ENCODE data around the gene F2RL2.

The F2RL2 gene

GRCh38 chr5:76622973-76623596 is at the start of gene F2RL2:
Gene F2RL2, minus strand, starts transcription at chr5:76623403. Its CDS starts 173 bp downstream, at chr5:76623230.
- DNase-seq (ENCODE audit: low spot score in 2 of 2) (no peak), ATAC-seq (ENCODE audit: low read depth) (no peak)
- no peaks in the 10 kb centered on the region for H3K36me3 Mint-ChIP-seq
- no peak within 1 kb of the TSS for H3K4me3 Mint-ChIP-seq
- H3K27me3 Mint-ChIP-seq: peaks cover 6% of the 10 kb centered on the region
- H3K9me3 Mint-ChIP-seq: no peaks in the 10 kb centered on the region
- H3K27ac Mint-ChIP-seq: no peak within 1 kb of the TSS
- H3K4me1 Mint-ChIP-seq: peaks cover 3% of the 10 kb centered on the region

DNA sequence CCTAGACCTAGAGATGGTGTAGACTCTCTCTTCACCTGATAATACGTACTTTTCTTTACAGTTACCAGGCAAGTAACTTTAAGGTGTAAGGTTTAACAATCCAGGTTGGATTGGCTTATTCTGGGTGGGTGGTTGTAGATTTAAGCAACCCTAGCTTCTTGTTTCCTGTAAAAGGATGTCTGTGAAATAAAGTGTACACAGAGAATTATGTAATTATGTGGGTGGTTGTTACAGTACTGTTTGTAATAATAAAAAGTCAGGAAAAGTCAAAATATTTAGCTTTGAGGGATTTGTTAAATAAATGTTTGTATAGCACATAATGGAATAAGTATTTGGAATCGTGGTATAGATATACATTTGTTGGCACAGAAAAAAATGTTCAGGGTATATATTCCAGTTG is 49.0 kb upstream of the F2RL2 start:
- ATAC-seq (ENCODE audit: low read depth): no peak
- no peaks in the 10 kb centered on the region for H3K9me3 Mint-ChIP-seq
- no peaks in the 10 kb centered on the region for H3K27me3 Mint-ChIP-seq
- no peak for DNase-seq (ENCODE audit: low spot score in 2 of 2)
- H3K36me3 Mint-ChIP-seq: peaks cover 12% of the 10 kb centered on the region
- no peaks in the 10 kb centered on the region for H3K4me1 Mint-ChIP-seq
- H3K27ac Mint-ChIP-seq: no peak overlapping the region
- H3K4me3 Mint-ChIP-seq: no peak overlapping the region

GRCh38 chr5:76670508-76670907 is 47.3 kb upstream of the F2RL2 start:
- ATAC-seq (ENCODE audit: low read depth) (no peak), DNase-seq (ENCODE audit: low spot score in 2 of 2) (no peak)
- no peak overlapping the region for H3K27ac Mint-ChIP-seq
- no peaks in the 10 kb centered on the region for H3K27me3 Mint-ChIP-seq
- peaks cover 10% of the 10 kb centered on the region for H3K36me3 Mint-ChIP-seq
- H3K4me1 Mint-ChIP-seq: no peaks in the 10 kb centered on the region
- no peak overlapping the region for H3K4me3 Mint-ChIP-seq
- no peaks in the 10 kb centered on the region for H3K9me3 Mint-ChIP-seq

DNA sequence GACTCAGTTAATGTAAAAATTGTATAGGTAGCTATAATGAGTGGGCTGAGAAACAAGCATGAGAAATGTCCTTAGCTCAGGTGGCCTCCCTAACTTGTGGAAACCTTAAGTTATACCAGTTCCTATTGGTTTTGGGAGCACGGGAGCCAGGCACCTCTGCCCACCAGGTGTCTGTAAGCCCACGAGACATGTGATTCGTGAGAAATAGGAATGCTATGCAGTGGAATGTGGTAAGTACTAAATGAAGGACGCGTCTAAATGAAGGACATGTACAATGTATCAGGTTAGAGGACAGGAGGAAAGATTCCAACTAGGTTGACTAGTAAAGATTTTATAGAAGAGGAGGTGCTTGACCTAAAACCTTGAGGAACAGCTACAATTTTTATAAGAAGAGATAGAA is 46.0 kb upstream of the F2RL2 start:
- H3K36me3 Mint-ChIP-seq: peaks cover 13% of the 10 kb centered on the region
- H3K4me3 Mint-ChIP-seq: no peak overlapping the region
- H3K27ac Mint-ChIP-seq: no peak overlapping the region
- no peaks in the 10 kb centered on the region for H3K27me3 Mint-ChIP-seq
- H3K9me3 Mint-ChIP-seq: no peaks in the 10 kb centered on the region
- no peaks in the 10 kb centered on the region for H3K4me1 Mint-ChIP-seq
- DNase-seq (ENCODE audit: low spot score in 2 of 2): no peak
- no peak for ATAC-seq (ENCODE audit: low read depth)

- no peaks in the 10 kb centered on the region for H3K4me1 Mint-ChIP-seq
- H3K4me3 Mint-ChIP-seq: no peak overlapping the region
- no peak for ATAC-seq (ENCODE audit: low read depth)
- H3K27me3 Mint-ChIP-seq: no peaks in the 10 kb centered on the region
- no peaks in the 10 kb centered on the region for H3K9me3 Mint-ChIP-seq
- no peak for DNase-seq (ENCODE audit: low spot score in 2 of 2)
- peaks cover 14% of the 10 kb centered on the region for H3K36me3 Mint-ChIP-seq
- H3K27ac Mint-ChIP-seq: no peak overlapping the region
These were observed 44.3 kb upstream of the F2RL2 start for GRCh38 chr5:76667495-76667894.

DNA sequence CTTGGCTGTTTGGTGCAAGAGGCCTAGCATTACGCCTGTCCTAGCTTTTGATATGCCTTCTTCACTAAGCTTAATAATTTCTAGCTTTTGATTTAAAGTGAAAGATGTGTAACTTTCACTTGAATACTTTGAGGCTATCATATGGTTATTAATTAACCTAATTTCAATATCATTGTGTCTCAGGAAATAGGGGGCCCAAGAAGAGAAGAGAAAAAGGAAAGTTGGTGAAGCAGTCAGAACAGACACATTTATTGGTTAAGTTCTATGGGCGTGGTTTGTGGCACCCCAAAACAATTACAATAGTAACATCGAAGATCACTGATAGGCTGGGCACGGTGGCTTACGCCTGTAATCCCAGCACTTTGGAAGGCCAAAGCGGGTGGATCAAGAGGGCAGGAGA is 40.9 kb upstream of the F2RL2 start:
- no peaks in the 10 kb centered on the region for H3K4me1 Mint-ChIP-seq
- H3K4me3 Mint-ChIP-seq: no peak overlapping the region
- no peaks in the 10 kb centered on the region for H3K27me3 Mint-ChIP-seq
- no peaks in the 10 kb centered on the region for H3K9me3 Mint-ChIP-seq
- DNase-seq (ENCODE audit: low spot score in 2 of 2) (no peak), ATAC-seq (ENCODE audit: low read depth) (no peak)
- peaks cover 7% of the 10 kb centered on the region for H3K36me3 Mint-ChIP-seq
- no peak overlapping the region for H3K27ac Mint-ChIP-seq

DNA sequence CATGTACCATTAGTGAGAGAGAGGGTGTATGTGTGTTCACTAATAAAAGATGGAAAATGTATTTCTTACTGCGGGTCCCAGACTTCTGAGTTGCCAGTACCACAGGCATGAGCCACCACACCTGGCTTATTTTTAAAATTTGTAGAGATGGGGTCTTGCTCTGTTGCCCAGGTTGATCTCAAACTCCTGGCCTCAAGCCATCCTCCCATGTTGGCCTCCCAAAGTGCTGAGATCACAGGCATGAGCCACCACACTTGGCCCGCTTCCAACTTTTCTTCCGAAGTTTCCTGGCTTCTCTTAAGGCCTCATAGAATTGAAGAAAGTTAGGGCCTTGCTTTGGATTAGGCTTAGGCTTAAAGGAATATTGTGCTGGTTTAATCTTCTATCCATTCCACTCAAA is 40.4 kb upstream of the F2RL2 start:
- DNase-seq (ENCODE audit: low spot score in 2 of 2) (no peak), ATAC-seq (ENCODE audit: low read depth) (no peak)
- no peak overlapping the region for H3K27ac Mint-ChIP-seq
- H3K9me3 Mint-ChIP-seq: no peaks in the 10 kb centered on the region
- peaks cover 7% of the 10 kb centered on the region for H3K36me3 Mint-ChIP-seq
- no peaks in the 10 kb centered on the region for H3K27me3 Mint-ChIP-seq
- H3K4me1 Mint-ChIP-seq: no peaks in the 10 kb centered on the region
- no peak overlapping the region for H3K4me3 Mint-ChIP-seq

GRCh38 chr5:76662521-76662920 is 39.3 kb upstream of the F2RL2 start:
- Mint-ChIP-seq H3K36me3 (peaks cover 6% of the 10 kb centered on the region), H3K4me1 (no peaks in the 10 kb centered on the region), H3K27ac (no peak overlapping the region), H3K4me3 (no peak overlapping the region), H3K9me3 (no peaks in the 10 kb centered on the region), H3K27me3 (no peaks in the 10 kb centered on the region)
- ATAC-seq (ENCODE audit: low read depth): no peak
- no peak for DNase-seq (ENCODE audit: low spot score in 2 of 2)

DNA sequence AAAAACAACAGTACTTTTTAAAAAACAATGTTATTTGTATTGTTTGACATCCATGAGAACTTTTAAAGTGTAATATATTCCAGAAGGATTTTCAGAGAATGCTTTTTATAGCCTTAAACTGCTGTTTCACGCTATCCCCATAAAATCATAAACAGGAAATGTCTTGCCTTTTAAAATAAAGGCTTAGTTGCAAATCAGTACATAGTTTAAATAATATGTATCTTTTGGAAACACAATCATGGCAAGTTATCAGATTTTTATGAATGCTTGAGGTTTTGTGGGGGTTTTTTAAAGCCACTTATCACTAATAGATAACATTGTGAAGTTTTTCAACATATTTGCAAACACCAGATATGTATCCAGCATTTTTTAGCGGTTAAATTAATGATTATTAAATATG is 37.2 kb upstream of the F2RL2 start:
- Mint-ChIP-seq H3K4me3 (no peak overlapping the region), H3K4me1 (no peaks in the 10 kb centered on the region), H3K36me3 (peaks cover 6% of the 10 kb centered on the region), H3K27me3 (no peaks in the 10 kb centered on the region), H3K9me3 (no peaks in the 10 kb centered on the region), H3K27ac (no peak overlapping the region)
- ATAC-seq (ENCODE audit: low read depth): no peak
- DNase-seq (ENCODE audit: low spot score in 2 of 2): no peak

GRCh38 chr5:76657683-76658311 is 34.6 kb upstream of the F2RL2 start:
- Mint-ChIP-seq H3K27ac (no peak overlapping the region), H3K4me3 (no peak overlapping the region), H3K36me3 (peaks cover 5% of the 10 kb centered on the region), H3K9me3 (no peaks in the 10 kb centered on the region), H3K4me1 (no peaks in the 10 kb centered on the region), H3K27me3 (no peaks in the 10 kb centered on the region)
- DNase-seq (ENCODE audit: low spot score in 2 of 2) (no peak), ATAC-seq (ENCODE audit: low read depth) (no peak)

GRCh38 chr5:76657091-76657490 is 33.9 kb upstream of the F2RL2 start:
- H3K36me3 Mint-ChIP-seq: peaks cover 5% of the 10 kb centered on the region
- H3K4me1 Mint-ChIP-seq: no peaks in the 10 kb centered on the region
- no peak for DNase-seq (ENCODE audit: low spot score in 2 of 2)
- no peak for ATAC-seq (ENCODE audit: low read depth)
- no peaks in the 10 kb centered on the region for H3K27me3 Mint-ChIP-seq
- no peak overlapping the region for H3K27ac Mint-ChIP-seq
- no peaks in the 10 kb centered on the region for H3K9me3 Mint-ChIP-seq
- no peak overlapping the region for H3K4me3 Mint-ChIP-seq

GRCh38 chr5:76652809-76653414 is 29.7 kb upstream of the F2RL2 start:
- DNase-seq (ENCODE audit: low spot score in 2 of 2): no peak
- no peak for ATAC-seq (ENCODE audit: low read depth)
- Mint-ChIP-seq H3K9me3 (peaks cover 14% of the 10 kb centered on the region), H3K36me3 (peaks cover 15% of the 10 kb centered on the region), H3K4me1 (no peaks in the 10 kb centered on the region), H3K27me3 (no peaks in the 10 kb centered on the region), H3K27ac (no peak overlapping the region), H3K4me3 (no peak overlapping the region)

DNA sequence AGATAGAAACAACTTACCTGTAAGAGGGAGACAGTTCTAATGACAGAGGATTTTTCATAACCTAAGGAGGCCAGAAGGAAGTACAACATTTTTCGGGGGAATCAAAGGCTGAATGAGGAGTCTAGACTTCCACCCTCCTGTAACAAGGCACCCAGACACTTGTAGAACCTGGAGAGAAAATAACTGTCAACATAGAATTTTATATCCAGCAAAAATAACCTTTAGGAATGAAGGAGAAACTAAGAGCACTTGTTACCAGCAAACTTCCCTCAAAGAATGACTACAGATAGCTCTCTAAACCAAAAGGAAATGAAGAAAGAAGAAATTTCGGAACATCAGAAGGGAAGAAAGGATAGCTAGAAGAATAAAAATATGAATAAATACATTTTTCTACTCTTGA is 25.9 kb upstream of the F2RL2 start:
- H3K4me3 Mint-ChIP-seq: no peak overlapping the region
- ATAC-seq (ENCODE audit: low read depth): no peak

DNA sequence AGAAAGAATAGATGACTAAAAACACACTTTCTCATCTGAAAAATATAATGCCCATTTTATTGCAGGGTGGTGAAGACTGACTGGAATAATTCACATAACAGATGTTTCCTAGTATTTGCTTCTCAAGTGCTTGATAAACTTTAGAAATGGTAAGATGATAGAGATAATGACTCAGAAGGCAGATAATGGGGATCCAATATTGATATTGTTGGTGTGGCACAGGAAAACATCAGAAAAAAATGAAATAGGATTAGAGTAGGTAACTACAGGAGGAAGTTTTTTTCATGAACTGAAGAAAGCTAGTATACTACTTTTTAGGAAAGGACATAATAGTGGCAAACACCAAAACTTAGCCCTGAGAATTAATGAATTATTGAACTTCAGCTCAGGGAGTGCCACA is 20.2 kb upstream of the F2RL2 start:
- Mint-ChIP-seq H3K27me3 (no peaks in the 10 kb centered on the region), H3K27ac (no peak overlapping the region), H3K4me1 (peaks cover 4% of the 10 kb centered on the region), H3K4me3 (no peak overlapping the region), H3K9me3 (peaks cover 3% of the 10 kb centered on the region), H3K36me3 (peaks cover 15% of the 10 kb centered on the region)
- ATAC-seq (ENCODE audit: low read depth): no peak
- DNase-seq (ENCODE audit: low spot score in 2 of 2): no peak

More for the DNA sequence above, 25.9 kb upstream of the F2RL2 start:
- Mint-ChIP-seq H3K27ac (no peak overlapping the region), H3K27me3 (no peaks in the 10 kb centered on the region), H3K4me1 (no peaks in the 10 kb centered on the region), H3K9me3 (peaks cover 16% of the 10 kb centered on the region), H3K36me3 (peaks cover 28% of the 10 kb centered on the region)
- DNase-seq (ENCODE audit: low spot score in 2 of 2): no peak
